Osteoblast (primary cell): ENCODE data around the gene CAMK2N2. TPM values are rescaled to one million over a fixed set of nuclear protein-coding genes. Genes with fewer than 3 reads are reported as not detected.
A peak's percentile ranks its signal among the peaks of the same experiment; 100 is the strongest.

Experiments used
- DNase-seq: peaks from one replicate; pipeline ENCODE4 v3.0.0; 2011; ENCODE audit warnings: low spot score, mixed read lengths; ENCODE audit not compliant: insufficient read length; ENCODE audit errors: missing footprints
- H2AFZ ChIP-seq: 2 replicates; pipeline ENCODE4 v1.6.0; 2011; ENCODE audit warnings: mild to moderate bottlenecking, low read length
- H3K27ac ChIP-seq: 2 replicates; pipeline ENCODE4 v1.5.1; 2011; ENCODE audit warnings: mild to moderate bottlenecking, low read depth, low read length, moderate library complexity
- H3K27me3 ChIP-seq: 2 replicates; pipeline ENCODE4 v1.6.0; 2012; ENCODE audit warnings: mild to moderate bottlenecking, control low read depth, inconsistent platforms, low read length, moderate library complexity; ENCODE audit not compliant: insufficient read depth
- H3K36me3 ChIP-seq: 2 replicates; pipeline ENCODE4 v1.5.1; 2011; ENCODE audit warnings: mild to moderate bottlenecking, low read length, control low read depth, moderate library complexity; ENCODE audit not compliant: insufficient read depth
- H3K4me1 ChIP-seq: 2 replicates; pipeline ENCODE4 v1.5.1; 2011; ENCODE audit warnings: mild to moderate bottlenecking, low read length, control low read depth, moderate library complexity; ENCODE audit not compliant: insufficient read depth
- H3K4me2 ChIP-seq: 2 replicates; pipeline ENCODE4 v1.6.0; 2011; ENCODE audit warnings: mild to moderate bottlenecking, low read length; ENCODE audit not compliant: insufficient read depth
- H3K4me3 ChIP-seq: fragments of 200-600 bp; sonication (generic); 3 replicates; pipeline ENCODE4 v1.5.1; 2012; ENCODE audit warnings: mild to moderate bottlenecking, low read length, inconsistent platforms; ENCODE audit not compliant: insufficient read depth
- H3K79me2 ChIP-seq: 2 replicates; pipeline ENCODE4 v1.6.0; 2012; ENCODE audit warnings: mild to moderate bottlenecking, low read length, control low read depth, inconsistent platforms; ENCODE audit not compliant: insufficient read depth
- H3K9me3 ChIP-seq: 2 replicates; pipeline ENCODE4 v1.5.1; 2011; ENCODE audit warnings: low read depth, low read length, control low read depth
- H4K20me1 ChIP-seq: 2 replicates; pipeline ENCODE4 v1.6.0; 2012; ENCODE audit warnings: mild to moderate bottlenecking, low read length, control low read depth; ENCODE audit not compliant: insufficient read depth
- total RNA-seq: library from RNA; depleted of rRNA; stranded (reverse); fragments of >200 nt; gene quantifications from 2 replicates; pipeline ENCODE4 v1.2.3, GENCODE V29; 2012
- TF ChIP-seq, protein P1 (sequence below): IDR thresholded peaks from 2 replicates; pipeline ENCODE4 v1.5.1; 2011; ENCODE audit warnings: mild to moderate bottlenecking, low read depth, low read length, moderate library complexity; ENCODE audit errors: extremely low read depth

Gene CAMK2N2
- total RNA-seq, 1 donor, result not detected

DNA sequence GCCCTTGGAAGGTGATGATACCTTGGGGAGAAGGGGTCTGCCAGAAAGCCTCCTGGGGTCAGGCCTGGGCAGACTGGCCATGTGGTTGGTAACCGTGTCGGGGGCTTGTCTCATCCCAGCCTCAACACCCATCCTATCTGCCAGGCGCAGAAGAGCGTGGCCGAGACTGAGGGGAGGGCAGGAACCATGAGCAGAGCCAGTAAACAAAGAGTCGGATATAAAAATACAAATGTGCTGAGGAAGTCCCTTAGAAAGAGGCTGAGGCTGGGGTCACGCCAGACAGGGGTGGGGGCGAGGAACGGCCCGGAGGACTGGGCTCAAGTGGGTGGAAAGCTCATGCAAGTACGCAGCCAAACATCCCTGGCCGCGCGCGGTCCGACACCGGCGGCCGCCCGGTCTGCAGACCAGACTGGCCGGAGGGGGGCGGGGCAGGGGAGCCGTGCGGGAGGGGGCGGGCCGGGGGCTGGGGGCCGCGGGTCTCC, 1.9 kb downstream of the CAMK2N2 start:
- Histone ChIP-seq H3K9me3 (no peaks in the 10 kb centered on the region), H3K36me3 (no peaks in the 10 kb centered on the region), H3K27ac (no peak overlapping the region), H3K79me2 (no peaks in the 10 kb centered on the region), H4K20me1 (peaks cover 28% of the 10 kb centered on the region), H3K4me1 (peaks cover 3% of the 10 kb centered on the region), H2AFZ (no peak overlapping the region), H3K4me3 (no peak overlapping the region), H3K27me3 (peaks cover 32% of the 10 kb centered on the region), H3K4me2 (no peak overlapping the region)
- DNase-seq, result peak; percentile 76
- TF ChIP-seq, protein P1, sequence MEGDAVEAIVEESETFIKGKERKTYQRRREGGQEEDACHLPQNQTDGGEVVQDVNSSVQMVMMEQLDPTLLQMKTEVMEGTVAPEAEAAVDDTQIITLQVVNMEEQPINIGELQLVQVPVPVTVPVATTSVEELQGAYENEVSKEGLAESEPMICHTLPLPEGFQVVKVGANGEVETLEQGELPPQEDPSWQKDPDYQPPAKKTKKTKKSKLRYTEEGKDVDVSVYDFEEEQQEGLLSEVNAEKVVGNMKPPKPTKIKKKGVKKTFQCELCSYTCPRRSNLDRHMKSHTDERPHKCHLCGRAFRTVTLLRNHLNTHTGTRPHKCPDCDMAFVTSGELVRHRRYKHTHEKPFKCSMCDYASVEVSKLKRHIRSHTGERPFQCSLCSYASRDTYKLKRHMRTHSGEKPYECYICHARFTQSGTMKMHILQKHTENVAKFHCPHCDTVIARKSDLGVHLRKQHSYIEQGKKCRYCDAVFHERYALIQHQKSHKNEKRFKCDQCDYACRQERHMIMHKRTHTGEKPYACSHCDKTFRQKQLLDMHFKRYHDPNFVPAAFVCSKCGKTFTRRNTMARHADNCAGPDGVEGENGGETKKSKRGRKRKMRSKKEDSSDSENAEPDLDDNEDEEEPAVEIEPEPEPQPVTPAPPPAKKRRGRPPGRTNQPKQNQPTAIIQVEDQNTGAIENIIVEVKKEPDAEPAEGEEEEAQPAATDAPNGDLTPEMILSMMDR, result no peak

DNA sequence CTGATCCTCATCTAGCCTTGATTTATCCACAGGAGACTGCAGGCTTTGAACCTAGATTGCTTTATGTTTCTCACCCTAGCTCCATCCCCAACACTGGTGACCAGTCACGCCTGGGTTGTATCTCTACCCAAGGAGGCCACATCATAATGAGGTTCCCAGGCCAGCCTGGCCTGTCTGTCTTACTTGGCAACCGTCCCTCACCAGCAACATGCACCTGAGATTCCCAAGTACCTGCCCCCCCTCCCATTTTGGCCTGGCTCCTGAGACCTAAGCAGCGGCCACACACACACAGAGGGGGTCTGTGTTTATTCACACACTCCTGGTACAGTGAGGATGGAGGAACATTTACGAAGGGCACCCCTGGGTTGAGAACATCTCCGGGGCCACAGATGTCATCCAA, 2.4 kb downstream of the CAMK2N2 start:
- peaks cover 32% of the 10 kb centered on the region for H3K27me3 ChIP-seq
- H3K4me1 ChIP-seq, result peaks cover 3% of the 10 kb centered on the region
- H3K36me3 ChIP-seq, result no peaks in the 10 kb centered on the region
- H3K4me2 ChIP-seq, result no peak overlapping the region
- no peaks in the 10 kb centered on the region for H3K79me2 ChIP-seq
- no peak overlapping the region for H3K27ac ChIP-seq
- H3K9me3 ChIP-seq, result no peaks in the 10 kb centered on the region
- TF ChIP-seq, protein P1, result no peak
- no peak overlapping the region for H2AFZ ChIP-seq
- peaks cover 28% of the 10 kb centered on the region for H4K20me1 ChIP-seq
- no peak overlapping the region for H3K4me3 ChIP-seq
- peak; percentile 69 for DNase-seq

DNA sequence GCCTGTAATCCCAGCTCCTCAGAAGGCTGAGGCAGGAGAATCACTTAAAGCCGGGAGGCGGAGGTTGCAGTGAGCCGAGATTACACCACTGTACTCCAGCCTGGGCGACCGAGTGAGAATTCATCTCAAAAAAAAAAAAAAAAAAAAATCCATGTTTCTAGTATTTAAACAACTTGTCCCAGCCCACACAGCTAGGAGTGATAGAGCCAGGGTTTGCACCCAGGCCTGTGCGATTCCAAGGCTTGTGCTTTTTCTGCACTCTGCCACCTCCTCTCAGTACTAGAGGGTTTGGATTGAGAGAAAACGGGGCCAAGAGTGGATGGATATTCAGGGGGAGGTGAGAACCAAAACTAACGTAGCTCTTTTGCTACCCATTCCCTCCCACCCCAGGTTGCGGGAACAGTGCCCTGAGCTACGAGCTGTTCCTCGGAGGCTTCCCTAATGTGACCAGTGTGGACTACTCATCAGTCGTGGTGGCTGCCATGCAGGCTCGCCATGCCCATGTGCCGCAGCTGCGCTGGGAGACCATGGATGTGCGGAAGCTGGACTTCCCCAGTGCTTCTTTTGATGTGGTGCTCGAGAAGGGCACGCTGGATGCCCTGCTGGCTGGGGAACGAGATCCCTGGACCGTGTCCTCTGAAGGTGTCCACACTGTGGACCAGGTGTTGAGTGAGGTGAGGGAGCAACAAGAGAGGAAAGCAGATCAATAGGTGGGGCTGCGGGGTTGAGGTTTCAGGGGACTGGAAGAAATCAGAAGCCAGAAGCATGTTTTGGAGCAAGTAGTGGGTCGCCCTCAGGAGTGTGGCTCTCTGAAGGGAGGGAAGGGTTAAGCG, 4.1 kb downstream of the CAMK2N2 start:
- Histone ChIP-seq H3K27me3 (peaks cover 24% of the 10 kb centered on the region), H4K20me1 (peaks cover 28% of the 10 kb centered on the region), H3K4me3 (no peak overlapping the region), H3K4me2 (no peak overlapping the region), H3K4me1 (peaks cover 3% of the 10 kb centered on the region), H2AFZ (no peak overlapping the region), H3K9me3 (no peaks in the 10 kb centered on the region), H3K27ac (no peak overlapping the region), H3K79me2 (no peaks in the 10 kb centered on the region), H3K36me3 (no peaks in the 10 kb centered on the region)
- TF ChIP-seq, protein P1, result no peak
- DNase-seq, result peak; percentile 77

DNA sequence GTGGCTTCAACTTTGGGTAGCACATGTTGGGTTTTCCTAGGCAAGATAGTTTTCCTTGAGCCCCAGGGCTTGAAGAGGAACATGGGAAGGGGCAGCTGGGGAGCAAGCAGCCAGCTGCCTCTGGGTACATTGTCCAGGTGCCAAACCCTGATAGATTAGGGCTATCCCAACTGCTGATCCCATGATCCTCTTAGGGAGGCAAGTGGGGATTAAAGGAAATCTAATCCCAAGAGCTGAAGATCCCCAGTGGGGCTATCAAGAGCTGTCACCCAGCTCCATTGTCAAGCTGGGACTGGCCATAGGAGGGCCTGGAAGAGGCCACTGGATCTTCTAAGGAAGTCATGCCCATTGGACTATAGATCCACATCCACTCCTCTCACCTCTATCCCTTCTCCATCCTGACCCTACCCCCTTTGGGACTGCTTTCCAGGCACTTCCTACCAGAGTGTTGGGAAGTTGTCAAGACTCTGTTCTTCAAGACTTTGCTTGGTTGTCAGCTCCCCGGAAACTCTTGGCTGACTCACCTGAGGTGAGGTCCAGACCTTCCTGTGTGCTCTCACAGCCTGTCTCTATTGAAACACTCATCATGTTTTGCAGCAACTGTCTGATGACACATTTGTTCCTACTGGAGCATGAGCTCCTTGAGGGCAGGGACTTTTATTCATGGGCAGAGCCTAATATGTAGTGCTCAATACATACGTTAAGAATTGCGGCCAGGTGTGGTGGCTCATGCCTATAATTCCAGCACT, 5.9 kb downstream of the CAMK2N2 start:
- Histone ChIP-seq H4K20me1 (peaks cover 26% of the 10 kb centered on the region), H3K4me2 (no peak overlapping the region), H3K4me3 (no peak overlapping the region), H3K27me3 (peaks cover 13% of the 10 kb centered on the region), H3K27ac (no peak overlapping the region), H3K36me3 (no peaks in the 10 kb centered on the region), H3K9me3 (no peaks in the 10 kb centered on the region), H2AFZ (no peak overlapping the region), H3K4me1 (peaks cover under 1% of the 10 kb centered on the region), H3K79me2 (no peaks in the 10 kb centered on the region)
- peak; percentile 73 for DNase-seq
- TF ChIP-seq, protein P1, result no peak
